HTERT RPE-1 (cell line): ENCODE data around the gene BCAS3.
"Not testable (repeated sequence)": the region's sequence is repeated elsewhere in the genome, so short reads cannot be mapped to it uniquely, and the experiment has no call there.

ENCODE experiments used
- in situ Hi-C: fragments of 300-500 bp; cut with MboI; formaldehyde crosslinking; loops from 4 replicates; pipeline ENCODE4 v1.14.3; 2020; ENCODE audit warnings: low sequenced_read_pairs

The BCAS3 gene

DNA sequence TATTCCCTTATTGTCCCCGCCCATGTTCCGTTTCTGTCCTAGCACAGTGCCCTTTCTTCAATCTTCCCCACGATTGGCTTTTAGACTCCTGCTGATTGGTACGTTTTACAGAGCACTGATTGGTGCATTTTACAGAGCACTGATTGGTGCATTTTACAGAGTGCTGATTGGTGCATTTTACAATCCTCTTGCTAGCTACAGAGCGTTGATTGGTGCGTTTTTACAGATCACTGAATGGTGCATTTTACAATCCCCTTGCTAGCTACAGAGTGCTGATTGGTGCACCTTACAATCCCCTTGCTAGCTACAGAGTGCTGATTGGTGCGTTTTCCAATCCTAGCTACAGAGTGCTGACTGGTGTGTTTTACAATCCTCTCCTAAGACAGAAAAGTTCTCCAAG, 3.0 kb upstream of the BCAS3 start:
- in situ Hi-C loops: not testable (repeated sequence)

- in situ Hi-C loops: no loop called here
These were observed 1.7 kb upstream of the BCAS3 start for GRCh38 chr17:60675997-60676396.

- in situ Hi-C loops: no loop called here
These were observed 818 bp upstream of the BCAS3 start for GRCh38 chr17:60676758-60677307.

- in situ Hi-C loops: no loop called here
These were observed 430 bp downstream of the BCAS3 start for GRCh38 chr17:60678118-60678444.

DNA sequence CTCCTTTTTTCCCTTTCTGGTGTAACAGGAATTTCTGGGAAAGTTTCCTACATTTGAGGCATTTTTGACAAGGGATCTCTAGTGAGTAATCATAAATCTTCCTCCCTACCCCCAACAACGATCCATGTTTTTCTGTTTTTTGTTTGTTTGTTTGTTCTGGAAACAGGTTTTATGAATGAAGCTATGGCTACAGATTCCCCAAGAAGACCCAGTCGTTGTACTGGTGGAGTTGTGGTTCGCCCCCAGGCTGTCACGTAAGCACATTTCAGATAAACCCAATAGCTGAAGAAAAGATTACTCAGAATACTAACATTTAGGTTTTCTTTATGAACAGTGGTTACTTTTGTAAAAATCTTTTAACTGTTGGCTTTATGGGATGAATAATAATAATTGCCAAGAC, 1.6 kb downstream of the BCAS3 start:
- in situ Hi-C loops: no loop called here

DNA sequence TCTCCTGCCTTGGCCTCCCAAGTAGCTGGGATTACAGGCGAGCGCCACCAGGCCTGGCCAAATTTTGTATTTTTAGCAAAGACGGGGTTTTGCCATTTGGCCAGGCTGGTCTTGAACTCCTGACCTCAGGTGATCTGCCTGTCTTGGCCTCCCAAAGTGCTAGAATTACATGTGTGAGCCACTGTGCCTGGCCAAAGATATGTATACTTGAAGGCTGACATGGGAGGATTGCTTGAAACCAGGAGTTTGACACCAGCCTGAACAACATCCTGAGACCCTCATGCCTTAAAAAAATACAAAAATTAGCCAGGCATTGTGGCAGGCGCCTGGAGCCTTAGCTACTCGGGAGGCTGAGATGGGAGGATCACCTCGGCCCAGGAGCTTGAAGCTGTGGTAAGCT, 3.1 kb downstream of the BCAS3 start:
- in situ Hi-C loops: no loop called here

DNA sequence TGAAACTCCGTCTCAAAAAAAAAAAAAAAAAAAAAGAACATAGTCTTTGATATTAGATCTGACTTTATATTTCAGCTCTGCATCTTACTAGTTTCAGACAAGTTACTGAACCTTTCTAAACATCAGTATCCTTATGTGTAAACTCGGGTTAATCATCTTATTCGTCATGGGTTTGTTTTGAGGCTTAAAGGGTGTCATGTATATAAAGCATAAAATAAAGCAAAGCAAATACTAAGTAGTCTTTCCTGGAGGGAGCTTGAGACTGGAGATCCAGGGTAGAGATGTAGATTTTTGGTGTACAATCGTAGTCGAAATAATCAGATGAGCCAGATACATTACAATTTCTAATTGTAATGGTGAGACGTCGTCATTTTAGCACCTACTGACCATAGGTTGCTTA, 7.8 kb downstream of the BCAS3 start:
- in situ Hi-C loops: no loop called here

- in situ Hi-C loops: no loop called here
These were observed 18.3 kb downstream of the BCAS3 start for GRCh38 chr17:60695960-60696359.

- in situ Hi-C loops: no loop called here
These were observed 21.4 kb downstream of the BCAS3 start for GRCh38 chr17:60699090-60699489.

DNA sequence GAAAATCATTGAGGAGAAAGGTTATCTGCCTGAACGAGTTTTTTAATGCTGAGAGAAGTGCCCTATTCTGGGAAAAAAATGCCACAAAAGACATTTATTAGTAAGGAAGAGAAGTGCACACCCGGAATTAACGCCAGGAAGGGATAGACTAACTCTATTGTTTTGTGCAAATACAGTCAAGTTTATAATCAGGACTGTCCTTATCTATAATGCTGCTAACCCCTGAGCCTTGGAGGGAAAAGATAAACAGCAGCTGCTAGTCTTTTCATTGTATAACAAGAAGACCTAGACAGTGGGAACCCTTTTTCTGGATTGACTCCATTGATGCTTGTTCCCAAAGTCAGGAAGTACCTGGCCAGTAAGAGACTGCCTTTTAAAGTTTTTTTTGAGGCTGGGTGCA, 26.5 kb downstream of the BCAS3 start:
- in situ Hi-C loops: no loop called here

GRCh38 chr17:60712675-60713074, 35.0 kb downstream of the BCAS3 start:
- in situ Hi-C loops: no loop called here

GRCh38 chr17:60713608-60714007, 36.0 kb downstream of the BCAS3 start:
- in situ Hi-C loops: no loop called here

DNA sequence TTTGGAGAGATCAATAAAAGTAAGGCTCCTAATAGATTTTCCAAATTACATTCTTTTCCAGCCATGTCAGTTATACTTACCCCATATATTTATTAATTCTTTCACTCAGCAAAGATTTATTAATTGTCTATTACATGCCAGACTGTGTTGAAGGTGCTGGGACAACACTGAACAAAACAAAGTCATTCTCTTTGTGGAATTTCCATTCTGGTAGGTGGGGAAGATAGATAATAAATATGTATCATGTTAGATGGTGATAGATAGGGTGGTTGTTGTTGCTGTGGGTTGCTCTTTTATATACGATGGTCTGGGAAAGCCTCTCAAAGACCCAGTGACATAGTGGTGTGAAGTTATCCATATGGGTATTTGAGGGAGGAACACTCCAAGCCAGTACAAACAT, 39.1 kb downstream of the BCAS3 start:
- in situ Hi-C loops: no loop called here

GRCh38 chr17:60717814-60718213, 40.2 kb downstream of the BCAS3 start:
- in situ Hi-C loops: no loop called here

- in situ Hi-C loops: no loop called here
These were observed 43.3 kb downstream of the BCAS3 start for GRCh38 chr17:60720763-60721531.

- in situ Hi-C loops: no loop called here
These were observed 47.0 kb downstream of the BCAS3 start for GRCh38 chr17:60724647-60725046.

DNA sequence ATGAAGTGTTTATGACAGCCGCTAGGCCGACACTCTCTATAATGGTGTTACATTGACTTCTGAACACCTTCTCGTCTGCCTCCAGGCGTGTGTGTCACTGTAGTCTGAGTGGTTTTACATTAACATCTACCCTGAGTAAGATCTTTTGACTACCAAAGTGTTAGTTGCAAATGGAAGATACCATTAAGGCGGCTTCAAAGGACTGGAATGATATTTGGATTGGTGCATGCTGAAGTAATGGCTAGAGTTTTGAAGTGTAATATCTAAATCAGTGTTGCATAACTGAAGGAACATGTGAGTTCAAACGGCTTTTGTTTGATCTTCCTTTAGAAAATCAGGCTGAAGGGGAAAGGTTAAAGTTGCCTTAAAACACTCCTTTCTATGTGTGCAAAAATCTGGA, 52.2 kb downstream of the BCAS3 start:
- in situ Hi-C loops: no loop called here

GRCh38 chr17:60730273-60730672, 52.6 kb downstream of the BCAS3 start:
- in situ Hi-C loops: no loop called here

- in situ Hi-C loops: no loop called here
These were observed 60.6 kb downstream of the BCAS3 start for GRCh38 chr17:60738287-60738686.

DNA sequence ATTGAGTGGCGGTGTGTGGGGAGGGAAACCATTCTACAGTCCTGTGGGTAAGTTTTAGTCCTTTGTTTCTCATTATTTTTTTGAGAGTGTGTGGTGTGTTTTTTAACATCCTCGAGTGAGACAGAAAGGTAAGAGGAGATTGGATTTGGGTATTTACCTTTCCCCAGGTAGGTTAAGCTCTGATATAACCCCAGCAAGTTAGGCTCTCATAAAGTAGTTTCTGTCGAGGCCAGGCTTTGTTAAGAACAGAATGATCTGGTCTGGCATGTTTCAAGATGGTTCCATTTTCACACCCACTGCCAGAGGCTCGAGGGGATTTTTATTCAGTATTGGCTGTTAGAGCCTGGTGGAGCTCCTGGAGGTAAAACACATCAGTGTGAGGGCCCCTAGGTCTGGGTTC, 62.9 kb downstream of the BCAS3 start:
- in situ Hi-C loops: no loop called here

GRCh38 chr17:60741031-60741430, 63.4 kb downstream of the BCAS3 start:
- in situ Hi-C loops: no loop called here

- in situ Hi-C loops: no loop called here
These were observed 65.6 kb downstream of the BCAS3 start for GRCh38 chr17:60743282-60743681.

DNA sequence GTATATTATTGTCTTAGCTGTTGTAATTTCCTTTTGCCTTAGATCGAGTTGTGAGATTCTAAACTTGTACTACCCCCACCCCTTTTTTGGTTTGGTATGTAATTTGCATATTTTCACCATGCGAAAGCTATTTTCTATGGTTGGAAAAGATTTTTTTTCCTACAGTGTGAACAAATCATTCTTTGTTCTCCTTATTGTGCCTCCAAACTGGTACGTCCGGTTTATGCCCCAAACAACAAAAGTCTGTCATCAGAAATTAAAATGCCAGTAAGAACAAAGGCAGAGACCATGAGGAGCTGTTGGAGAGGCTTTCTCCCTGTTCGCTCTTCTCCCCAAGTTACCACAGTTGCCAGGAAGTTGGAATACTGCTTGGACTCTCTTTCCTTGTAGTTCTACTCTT, 66.1 kb downstream of the BCAS3 start:
- in situ Hi-C loops: no loop called here
